Stomach (tissue), 9 donors: Measurements from ENCODE around the gene BLID. TPM values are rescaled to one million over a fixed set of nuclear protein-coding genes. Genes with fewer than 3 reads are reported as not detected.

Experiments
- DNase-seq, 2 donors: peaks; one replicate each; pipeline versions ENCODE4 v3.0.0 to v3.0.0-alpha.2; 2013 to 2019
- H3K27ac ChIP-seq, 5 donors: fragments of 200-600 bp in 4 of 5; sonication (generic) in 4 of 5; one replicate each; pipeline ENCODE4 v1.5.1; 2013 to 2019; ENCODE audit warnings: mild to moderate bottlenecking in 1 of 5, moderate library complexity in 1 of 5
- H3K27me3 ChIP-seq, 3 donors: fragments of 200-600 bp; sonication (generic); one replicate each; pipeline ENCODE4 v1.5.1; 2017 to 2019; ENCODE audit warnings: mixed run types in 1 of 3
- H3K36me3 ChIP-seq, 4 donors: fragments of 200-600 bp; sonication (generic); 1 replicate in 3 of 4; 2 replicates in 1 of 4; pipeline ENCODE4 v1.5.1; 2016 to 2019
- H3K4me1 ChIP-seq, 4 donors: fragments of 200-600 bp; sonication (generic); one replicate each; pipeline ENCODE4 v1.5.1; 2016 to 2019
- H3K4me3 ChIP-seq, 4 donors: fragments of 200-600 bp; sonication (generic) in 3 of 4; one replicate each; pipeline ENCODE4 v1.5.1; 2016 to 2019; ENCODE audit warnings: mild to moderate bottlenecking in 1 of 4
- H3K9me3 ChIP-seq, 4 donors: fragments of 200-600 bp; sonication (generic); one replicate each; pipeline ENCODE4 v1.5.1; 2016 to 2019
- CTCF ChIP-seq, 7 experiments: fragments of 450-650 bp in 4 of 7; fragments of 200-600 bp in 3 of 7; sonication (generic) in 3 of 7; IDR thresholded peaks; one replicate each; pipeline ENCODE4 v1.5.1; 2016 to 2019; ENCODE audit warnings: antibody characterized with exemption in 7 of 7, control low read depth in 2 of 7, mild to moderate bottlenecking in 1 of 7
- EP300 ChIP-seq: sonication (generic); formaldehyde crosslinking; IDR thresholded peaks from one replicate; pipeline ENCODE4 v1.6.1; 2017; ENCODE audit warnings: antibody characterized with exemption
- POLR2A ChIP-seq, 4 donors: fragments of 450-650 bp; IDR thresholded peaks; one replicate each; pipeline ENCODE4 v1.6.1; 2016; ENCODE audit warnings: antibody characterized with exemption in 4 of 4, control low read depth in 2 of 4, mild to moderate bottlenecking in 1 of 4, moderate library complexity in 1 of 4
- POLR2AphosphoS5 ChIP-seq, 3 donors: sonication (generic); formaldehyde crosslinking; IDR thresholded peaks; one replicate each; pipeline ENCODE4 v1.6.1; 2016; ENCODE audit warnings: antibody characterized with exemption in 3 of 3
- WGBS, 5 donors: extraction: QIAGEN DNeasy Blood & Tissue Kit in 3 of 5; methylation state at CpG; one replicate each; pipeline versions ENCODE4 v1.1.5 to v1.1.7; 2013 to 2018; 5-methylcytosine and 5-hydroxymethylcytosine counted together
- intact Hi-C: fragments of 100-400 bp; cut with DNase I; formaldehyde crosslinking; loops from one replicate; pipeline ENCODE4 v1.15.1; 2023; ENCODE audit warnings: low total_unique reads
- polyA plus RNA-seq, 3 donors: library from polyadenylated mRNA; stranded (reverse); fragments of 200-250 nt; gene quantifications; one replicate each; pipeline ENCODE4 v1.2.3, GENCODE V29; 2013
- total RNA-seq, 5 donors: library from RNA; depleted of rRNA; stranded (reverse); fragments of >200 nt; gene quantifications; one replicate each; pipeline versions ENCODE4 v1.1.0 to v1.2.3, GENCODE V29; 2014 to 2016
- donor health status: healthy with polysubstance abuse.
- donor health status: Bipolar disorder and iron deficiency.
- donor health status: healthy.

The BLID gene
- total and polyA plus RNA-seq, 8 donors = 3.1 TPM; not detected in 7

GRCh38 chr11:122109932-122110331 is 6.1 kb downstream of the BLID start:
- TF ChIP-seq CTCF (IDR thresholded peaks at IDR 0.05) = no peak
- no peak for TF ChIP-seq POLR2AphosphoS5 (IDR thresholded peaks at IDR 0.05)
- no peak for TF ChIP-seq POLR2A (IDR thresholded peaks at IDR 0.05)
- TF ChIP-seq EP300 = no peak
- 93 to 96% (median 95%) methylated on average over 4 of the region's 4 CpGs for WGBS, 5 donors
- Histone ChIP-seq H3K9me3 (no peaks in the 10 kb centered on the region), H3K4me3 (no peak overlapping the region), H3K27me3 (no peaks in the 10 kb centered on the region), H3K4me1 (no peaks in the 10 kb centered on the region), H3K27ac (no peak overlapping the region), H3K36me3 (no peaks in the 10 kb centered on the region)
- no peak for DNase-seq
- intact Hi-C loops = no loop called here

- no peaks in the 10 kb centered on the region for H3K9me3 ChIP-seq
- H3K4me3 ChIP-seq = no peak overlapping the region
- DNase-seq = no peak
- no peaks in the 10 kb centered on the region for H3K27me3 ChIP-seq
- H3K4me1 ChIP-seq = no peaks in the 10 kb centered on the region
- 89 to 96% (median 95%) methylated on average over 3 of the region's 3 CpGs for WGBS, 5 donors
- TF ChIP-seq EP300 (no peak), POLR2A (IDR thresholded peaks at IDR 0.05) (no peak), POLR2AphosphoS5 (IDR thresholded peaks at IDR 0.05) (no peak), CTCF (IDR thresholded peaks at IDR 0.05) (no peak)
- H3K27ac ChIP-seq = no peak overlapping the region
- intact Hi-C loops = no loop called here
- H3K36me3 ChIP-seq = no peaks in the 10 kb centered on the region
Observed at GRCh38 chr11:122108828-122109227, 7.2 kb downstream of the BLID start.

- Histone ChIP-seq H3K27me3 (no peaks in the 10 kb centered on the region), H3K4me3 (no peak overlapping the region), H3K27ac (no peak overlapping the region), H3K4me1 (no peaks in the 10 kb centered on the region), H3K9me3 (no peaks in the 10 kb centered on the region), H3K36me3 (no peaks in the 10 kb centered on the region)
- intact Hi-C loops = no loop called here
- WGBS, 5 donors = 43 to 57% (median 48%) methylated on average over 3 of the region's 3 CpGs
- TF ChIP-seq POLR2AphosphoS5 (IDR thresholded peaks at IDR 0.05) (no peak), CTCF (IDR thresholded peaks at IDR 0.05) (peak in 4 of 7 experiments; percentile 19 to 25 (median 24))
- DNase-seq = peak in 1 of 2 donors; percentile 62
Observed at GRCh38 chr11:122108192-122108799, 7.7 kb downstream of the BLID start.

GRCh38 chr11:122107566-122107965 is 8.4 kb downstream of the BLID start:
- no peaks in the 10 kb centered on the region for H3K9me3 ChIP-seq
- WGBS, 5 donors = 36 to 53% (median 49%) methylated on average over 3 of the region's 3 CpGs
- H3K4me1 ChIP-seq = peaks cover 0 to under 1% (median 0%) of the 10 kb centered on the region in 4 donors
- no peak overlapping the region for H3K4me3 ChIP-seq
- peaks cover 0 to 1% (median 0%) of the 10 kb centered on the region in 3 donors for H3K27me3 ChIP-seq
- intact Hi-C loops = no loop called here
- no peak for DNase-seq
- H3K27ac ChIP-seq = no peak overlapping the region
- no peaks in the 10 kb centered on the region for H3K36me3 ChIP-seq
- TF ChIP-seq POLR2A (IDR thresholded peaks at IDR 0.05) = no peak
- TF ChIP-seq POLR2AphosphoS5 (IDR thresholded peaks at IDR 0.05) = no peak
- no peak for TF ChIP-seq CTCF (IDR thresholded peaks at IDR 0.05)
- no peak for TF ChIP-seq EP300
